DMS114 treated with DMSO at 0.1 percent for 48 hours (cell line): ENCODE measurements around the gene DLG2.

ENCODE experiments used
- DNase-seq: peaks from one replicate; lab custom pipeline; 2025; ENCODE audit not compliant: unreplicated experiment; lab: John Stamatoyannopoulos, UW

DLG2 gene

DNA sequence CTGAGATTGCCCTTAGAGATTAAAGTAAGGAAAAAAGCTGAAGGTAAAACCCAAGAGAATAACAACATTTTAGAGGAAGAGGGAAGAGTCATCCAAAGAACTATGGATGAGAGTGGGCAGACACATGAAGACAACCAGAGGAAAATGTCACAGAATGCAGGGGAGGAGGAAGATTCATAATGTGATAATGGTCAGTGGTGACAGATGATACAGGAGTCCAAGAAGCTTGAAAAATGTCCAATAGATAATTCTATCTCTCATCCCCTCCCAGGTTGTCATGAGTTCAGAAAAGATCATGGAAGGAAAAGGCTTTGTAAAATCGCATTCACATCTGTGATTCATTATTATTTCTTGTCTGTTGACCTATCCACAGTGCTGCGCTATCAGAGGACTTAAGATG lies 2058.6 kb downstream of the DLG2 start:
- DNase-seq, result no peak

DNA sequence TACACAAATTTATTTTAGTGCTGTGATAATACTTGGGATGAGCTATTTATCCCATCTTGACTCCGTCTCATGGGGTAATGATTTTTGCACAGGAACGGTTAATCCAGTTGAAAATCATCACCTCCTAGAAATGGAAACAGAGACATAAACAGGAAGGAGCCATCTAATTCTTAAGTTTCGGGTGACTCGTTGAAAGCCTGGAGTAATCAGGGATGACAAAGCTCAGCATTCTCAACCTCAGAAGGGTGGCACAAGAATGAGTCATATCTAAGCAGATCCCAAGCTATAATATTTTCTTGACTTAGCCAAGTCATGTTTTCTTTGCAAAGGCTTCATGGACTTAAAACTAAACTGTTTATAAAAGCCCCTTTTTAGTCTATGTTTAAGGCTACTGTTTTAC lies 2060.2 kb downstream of the DLG2 start:
- DNase-seq, result no peak

DNA sequence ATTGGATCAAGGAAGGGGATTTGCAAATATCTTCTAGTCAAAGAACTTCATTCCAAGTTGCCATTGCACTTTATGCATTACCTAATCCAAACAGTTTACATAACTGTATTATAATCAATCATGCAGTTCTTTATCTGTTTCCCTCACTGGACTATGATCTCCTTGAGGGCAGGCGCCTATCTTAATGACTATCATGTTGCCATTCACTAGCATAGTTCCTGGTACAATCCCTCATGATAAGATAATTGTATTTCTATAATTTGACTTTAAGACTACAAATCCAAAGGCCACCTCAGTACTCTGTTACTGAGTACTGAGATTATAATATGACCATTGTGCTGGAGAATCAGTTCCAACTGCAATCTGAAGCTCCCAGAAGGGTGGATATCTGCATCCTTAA lies 2062.3 kb downstream of the DLG2 start:
- DNase-seq, result no peak

DNA sequence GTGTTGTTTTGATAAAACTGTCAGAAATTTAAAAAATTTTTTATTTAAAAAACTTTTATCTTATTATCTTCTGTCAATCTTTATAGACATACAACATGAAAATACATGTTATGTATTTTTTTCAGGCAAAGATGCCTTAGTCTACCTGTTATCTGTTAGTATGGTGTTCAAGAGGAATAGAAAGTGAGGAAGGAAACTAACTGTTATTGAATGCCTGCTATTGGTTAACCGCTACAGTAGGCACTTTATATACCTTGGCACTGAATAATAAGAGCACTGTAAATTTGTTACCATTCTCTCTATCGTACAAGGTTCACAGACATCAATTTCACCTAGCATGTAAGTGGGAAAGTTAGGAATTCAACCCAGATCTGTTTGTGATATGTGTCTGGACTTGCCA lies 2068.9 kb downstream of the DLG2 start:
- no peak for DNase-seq

DNA sequence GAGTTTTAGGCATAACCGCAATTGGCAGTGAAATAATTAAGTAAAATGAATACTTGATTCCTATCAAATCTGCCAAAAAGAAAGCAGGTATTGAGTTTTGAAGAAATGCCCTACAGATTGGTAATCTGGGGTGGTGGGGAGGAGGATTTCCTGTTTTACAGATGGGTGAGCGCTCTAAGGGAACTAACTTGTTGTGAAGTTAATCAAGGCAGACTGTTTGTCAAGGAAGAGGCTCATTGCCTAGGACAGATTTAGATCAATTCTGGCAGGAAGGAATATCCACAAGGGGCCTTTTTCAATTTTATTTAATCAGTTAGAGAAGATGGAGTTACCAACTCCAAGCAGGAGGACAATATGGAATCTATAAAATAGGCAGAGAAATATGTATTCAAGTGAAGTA lies 2069.5 kb downstream of the DLG2 start:
- no peak for DNase-seq

DNA sequence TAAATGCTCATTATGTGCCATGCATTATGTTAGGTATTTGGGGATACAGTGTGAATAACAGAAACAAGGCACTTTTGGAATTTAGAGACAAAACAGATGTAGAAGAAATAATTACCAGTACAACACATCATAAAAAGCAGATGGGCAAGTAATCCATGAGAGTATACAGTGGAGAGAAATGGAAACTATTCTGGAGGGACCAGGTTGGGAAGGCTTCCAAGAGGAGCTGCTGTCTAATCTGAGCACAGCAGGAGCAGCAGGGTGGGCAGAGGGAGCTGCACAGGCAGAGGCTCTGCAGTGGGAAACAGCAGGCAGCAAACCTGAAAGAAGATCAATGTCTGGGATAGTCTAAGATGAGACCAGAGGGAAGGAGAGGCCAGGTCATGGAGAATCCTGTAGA lies 2072.3 kb downstream of the DLG2 start:
- no peak for DNase-seq

DNA sequence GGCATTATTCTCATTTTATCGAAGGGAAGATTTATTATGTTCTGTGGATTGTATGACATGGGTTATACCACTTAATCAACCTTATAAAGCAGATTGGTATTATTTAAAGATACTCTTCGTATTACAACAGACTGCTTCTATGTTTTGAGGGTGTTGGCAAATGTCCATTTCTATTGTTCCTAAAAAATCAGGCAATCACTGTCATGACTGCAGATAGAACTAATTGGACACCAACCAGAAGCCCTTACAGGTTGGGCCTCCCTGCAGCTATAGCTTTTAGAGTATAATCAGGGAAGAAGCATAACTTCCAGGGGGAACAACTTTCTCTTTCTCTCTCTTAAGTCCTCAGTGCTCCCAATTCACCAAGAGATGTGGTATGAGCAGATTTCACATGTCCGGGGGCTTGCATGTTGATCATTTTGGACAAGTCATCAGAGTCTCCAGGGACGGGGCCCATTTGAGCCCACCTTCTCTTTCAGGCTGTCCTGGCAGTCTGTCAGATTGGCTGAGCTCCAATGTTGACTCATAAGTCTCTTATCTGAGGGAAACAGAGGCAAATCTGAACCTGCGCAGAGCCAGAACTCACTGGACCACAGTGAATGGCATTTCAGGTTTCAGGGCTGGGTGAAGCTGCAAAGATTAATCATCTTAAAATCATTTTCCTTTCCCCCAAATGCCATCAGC lies 2077.0 kb downstream of the DLG2 start:
- DNase-seq, result no peak

DNA sequence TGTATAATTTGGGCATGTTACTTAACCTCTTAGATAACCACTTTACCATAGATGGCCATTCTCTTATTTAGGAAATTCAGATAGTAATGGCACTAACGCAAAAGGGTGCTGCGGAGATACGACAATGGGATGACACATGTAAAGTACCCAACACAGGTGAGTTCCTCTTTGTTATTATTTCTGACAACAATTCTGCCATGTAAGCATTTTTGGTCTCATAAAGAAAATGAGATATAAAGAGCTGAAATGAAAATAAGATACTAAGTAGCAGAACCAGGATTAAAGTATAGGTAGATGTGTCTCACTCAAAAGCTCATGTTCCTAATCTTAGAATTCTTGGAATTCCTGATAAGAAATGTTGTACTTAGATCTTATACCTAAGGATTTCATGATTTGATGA lies 2080.8 kb downstream of the DLG2 start:
- DNase-seq, result no peak

DNA sequence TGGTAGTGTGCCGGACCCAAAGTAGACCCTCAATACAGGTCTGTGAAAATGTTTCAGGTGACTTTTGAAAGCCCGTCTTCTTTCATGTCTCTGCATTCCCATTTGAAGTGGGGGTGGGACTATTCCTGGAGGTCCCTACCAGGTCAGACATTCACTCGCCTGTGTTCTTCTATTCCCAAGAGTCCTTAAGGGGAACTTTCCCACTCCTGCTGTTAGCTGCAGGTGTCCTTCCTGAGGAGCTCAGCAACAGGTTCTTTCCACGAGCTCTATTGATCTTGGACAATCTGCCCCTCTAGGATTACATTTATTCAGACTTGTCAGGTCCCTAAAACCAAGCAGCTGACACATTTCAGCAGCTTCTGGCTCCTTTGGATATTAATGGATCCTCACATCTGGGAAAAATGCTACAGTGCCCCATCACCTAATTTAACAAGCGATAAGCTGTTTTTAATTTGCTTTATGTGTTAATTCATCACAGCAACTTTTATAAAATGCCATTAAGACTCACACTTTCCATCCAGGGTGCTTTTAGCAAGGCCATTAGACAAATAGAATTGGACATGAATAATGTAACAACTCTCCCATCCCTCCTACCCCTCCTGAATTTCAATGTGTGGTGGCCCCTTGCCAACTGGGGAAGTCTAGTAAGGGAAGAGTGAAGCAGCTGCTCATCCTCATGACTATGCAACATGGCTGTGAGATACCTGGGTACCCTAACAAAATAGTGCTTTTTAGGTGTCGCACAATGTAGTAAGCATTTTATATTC lies 2081.5 kb downstream of the DLG2 start:
- DNase-seq, result no peak

DNA sequence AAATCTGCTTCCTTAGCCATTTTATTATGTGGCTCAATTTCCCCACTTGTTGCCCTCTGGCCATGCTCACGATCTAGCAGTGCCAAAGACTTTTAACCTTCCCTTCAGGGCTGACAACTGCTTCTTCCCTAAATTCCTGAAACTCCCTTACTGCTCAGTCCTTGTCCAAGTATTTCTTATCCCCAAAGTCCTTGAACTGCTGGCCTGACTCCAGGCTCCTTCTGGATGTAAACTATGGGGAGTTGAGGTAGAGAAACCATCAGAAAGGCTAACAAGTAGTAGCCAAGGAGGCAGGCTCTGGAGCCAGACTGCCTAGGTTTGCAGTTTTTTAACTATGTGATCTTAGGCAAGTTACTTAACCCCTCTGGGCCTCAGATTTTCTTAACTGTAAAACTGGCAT lies 2082.3 kb downstream of the DLG2 start:
- DNase-seq, result no peak

DNA sequence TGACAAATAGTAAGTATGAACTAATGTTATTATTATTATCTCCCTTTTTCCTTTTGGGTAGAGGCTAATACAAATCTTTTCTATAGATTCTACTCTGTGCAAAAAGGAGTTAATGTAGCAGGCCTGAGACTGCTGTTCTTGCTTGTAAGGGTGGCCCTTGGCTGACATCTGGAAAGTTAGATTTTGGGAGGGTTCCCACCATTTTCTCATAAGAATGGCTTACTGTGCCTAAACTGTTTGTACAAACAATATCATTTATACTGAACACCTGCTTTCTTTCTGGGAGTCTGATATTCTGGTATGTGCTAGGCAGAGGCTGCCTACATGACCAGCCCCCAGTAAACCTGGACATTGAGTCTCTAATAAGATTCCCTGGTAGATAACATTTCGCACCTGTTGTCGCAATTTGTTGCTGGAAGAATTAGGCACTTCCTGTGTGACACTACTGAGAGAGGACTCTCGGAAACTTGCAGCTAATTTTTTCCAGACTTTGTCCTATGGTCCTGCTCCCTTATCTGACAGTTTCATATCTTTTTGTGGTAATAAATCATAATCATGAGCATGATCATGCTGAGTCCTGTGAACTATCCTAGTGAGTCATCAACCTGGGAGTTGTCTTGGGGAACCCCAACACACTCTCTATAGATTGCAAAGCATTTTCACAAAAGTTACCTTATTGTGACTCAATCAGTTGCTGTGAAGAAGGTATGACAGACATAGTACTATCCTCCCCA lies 2083.3 kb downstream of the DLG2 start:
- DNase-seq, result no peak

DNA sequence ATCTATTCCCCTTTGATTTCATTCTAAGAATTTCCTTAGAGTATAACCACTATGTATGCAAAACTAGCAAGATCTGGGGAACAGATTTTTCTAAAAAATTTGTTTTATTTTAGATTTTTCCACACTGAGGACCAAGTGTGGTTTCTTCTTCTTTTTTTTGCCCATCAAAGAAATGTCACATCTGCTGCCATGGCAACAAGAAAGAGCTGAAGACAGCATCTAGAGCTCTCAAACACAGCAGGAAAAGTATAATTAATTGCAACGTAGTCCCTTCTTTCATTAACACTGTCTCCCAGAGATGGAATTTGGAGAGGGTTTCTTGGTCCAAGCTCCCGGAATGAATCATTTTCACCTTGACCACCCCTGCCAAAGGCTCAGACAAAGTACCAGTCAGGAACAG lies 2084.3 kb downstream of the DLG2 start:
- DNase-seq, result no peak

DNA sequence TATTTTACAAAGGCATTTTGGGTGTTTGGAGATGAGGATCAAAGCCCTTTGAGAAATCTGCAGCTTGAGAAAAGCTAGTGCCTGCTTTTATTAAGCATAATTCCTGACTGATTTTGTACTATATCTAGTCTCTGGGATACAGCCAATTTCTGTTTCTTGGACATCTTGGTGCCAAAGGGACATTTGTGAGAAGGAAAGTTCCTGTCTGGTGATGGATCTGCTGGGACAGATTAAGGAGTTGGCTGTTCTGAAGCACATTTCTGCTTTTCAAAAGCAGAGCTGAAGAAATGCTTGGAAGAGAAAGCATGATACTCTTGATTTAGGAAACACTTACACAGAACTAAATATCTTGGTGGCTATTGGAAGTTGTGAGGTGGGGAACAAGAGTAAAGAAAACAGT lies 2086.4 kb downstream of the DLG2 start:
- no peak for DNase-seq

DNA sequence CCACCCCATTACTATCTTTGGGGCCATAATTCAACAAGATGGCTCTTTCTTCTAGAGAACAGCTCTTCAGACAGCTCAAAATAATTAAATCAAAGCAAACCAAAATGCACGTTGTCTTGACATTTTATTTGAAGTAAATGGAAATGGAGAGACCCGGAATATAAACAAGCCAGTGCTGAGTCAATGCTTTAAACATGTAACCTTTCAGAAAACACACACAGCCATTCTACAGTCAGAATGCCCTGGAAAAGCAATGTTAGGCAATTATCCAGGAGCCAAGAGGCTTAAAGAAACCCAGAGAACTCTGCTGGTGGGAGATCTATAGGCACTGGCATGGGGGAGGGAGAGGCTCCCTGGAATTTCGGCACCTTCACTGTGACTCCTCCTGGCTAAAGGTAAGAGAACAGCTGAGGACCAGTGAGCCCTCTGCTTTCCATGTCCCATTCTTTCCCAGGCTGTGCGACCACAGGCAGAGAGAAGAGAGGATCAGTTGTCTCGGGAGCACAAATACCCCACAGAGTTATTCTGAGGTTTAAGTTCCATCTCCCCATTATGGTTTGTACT lies 2086.9 kb downstream of the DLG2 start:
- DNase-seq, result no peak

DNA sequence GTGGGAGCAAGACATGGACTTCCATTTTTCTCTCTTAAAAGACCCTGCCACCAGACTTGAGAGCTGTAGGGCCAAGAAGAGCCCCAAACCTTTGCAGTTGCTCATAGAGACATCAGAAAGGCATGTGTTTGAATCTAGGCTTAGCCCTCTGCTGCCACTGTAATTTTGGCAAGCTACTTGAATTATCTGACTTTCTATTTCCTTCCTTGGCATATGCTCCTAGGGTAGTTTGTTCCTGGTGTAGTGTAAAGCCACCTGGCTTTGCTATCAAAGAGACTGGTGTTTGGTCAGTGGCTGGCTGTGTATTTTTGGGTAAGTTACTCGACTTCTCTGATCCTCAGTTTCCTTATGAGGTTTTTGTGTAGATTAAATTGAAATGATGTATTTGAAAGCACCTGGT lies 2088.9 kb downstream of the DLG2 start:
- no peak for DNase-seq

DNA sequence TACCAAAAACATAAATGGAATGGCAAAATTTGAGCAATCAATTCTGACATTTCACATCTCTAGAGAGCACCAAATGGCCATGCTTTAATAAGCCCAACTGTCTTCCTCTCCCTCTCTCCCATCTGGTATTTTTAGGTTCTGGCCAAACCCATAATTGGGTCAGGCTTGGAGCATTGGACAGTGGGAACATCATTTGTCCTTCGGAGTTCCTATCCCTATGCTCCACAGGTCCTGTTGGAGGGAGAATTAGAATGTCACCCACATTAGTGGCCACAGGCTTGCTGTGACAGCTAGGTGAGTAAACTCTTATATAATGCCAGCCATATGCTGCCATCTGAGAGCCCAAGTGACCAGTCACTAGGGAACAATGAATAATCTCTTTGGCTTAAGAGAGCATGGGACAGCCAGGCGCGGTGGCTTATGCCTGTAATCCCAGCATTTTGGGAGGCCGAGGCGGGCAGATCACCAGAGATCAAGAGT lies 2090.0 kb downstream of the DLG2 start:
- no peak for DNase-seq

DNA sequence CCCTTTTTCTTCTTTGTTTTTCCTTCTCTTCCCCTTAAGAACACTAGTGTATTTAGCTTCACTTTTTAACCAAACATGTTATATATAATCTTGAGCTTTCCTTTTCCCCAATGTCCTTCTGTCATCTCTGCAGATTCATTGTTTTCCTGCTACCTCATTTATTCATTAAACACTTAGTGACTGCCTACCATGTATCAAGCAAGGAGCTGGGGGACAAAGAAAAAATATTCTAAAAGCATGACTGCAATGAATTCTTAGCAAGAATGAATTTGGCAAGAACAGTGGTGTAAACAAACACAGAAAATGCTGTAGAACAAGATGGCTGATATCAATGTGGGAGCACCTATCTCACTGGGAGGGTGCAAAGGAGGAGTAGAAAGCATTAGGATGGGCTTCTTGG lies 2094.0 kb downstream of the DLG2 start:
- DNase-seq, result no peak

DNA sequence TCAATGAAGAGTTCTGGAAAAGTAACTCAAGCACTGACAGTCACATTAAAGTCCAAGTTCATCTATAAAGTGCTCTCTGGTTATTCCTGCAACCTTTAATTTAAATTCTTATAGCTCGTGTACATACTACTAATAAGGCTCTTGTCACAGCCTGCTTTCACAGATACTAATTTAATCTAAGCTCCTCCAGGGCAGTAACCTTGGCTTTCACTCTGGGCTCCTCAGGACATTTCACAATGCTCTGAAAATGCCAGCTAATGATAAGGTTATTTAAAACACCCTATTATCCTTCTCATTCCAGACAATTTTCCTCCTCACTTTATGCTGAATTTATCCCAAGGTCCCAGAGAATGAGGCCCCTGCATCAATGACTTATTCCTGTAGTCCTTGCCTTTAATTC lies 2098.3 kb downstream of the DLG2 start:
- DNase-seq, result no peak

DNA sequence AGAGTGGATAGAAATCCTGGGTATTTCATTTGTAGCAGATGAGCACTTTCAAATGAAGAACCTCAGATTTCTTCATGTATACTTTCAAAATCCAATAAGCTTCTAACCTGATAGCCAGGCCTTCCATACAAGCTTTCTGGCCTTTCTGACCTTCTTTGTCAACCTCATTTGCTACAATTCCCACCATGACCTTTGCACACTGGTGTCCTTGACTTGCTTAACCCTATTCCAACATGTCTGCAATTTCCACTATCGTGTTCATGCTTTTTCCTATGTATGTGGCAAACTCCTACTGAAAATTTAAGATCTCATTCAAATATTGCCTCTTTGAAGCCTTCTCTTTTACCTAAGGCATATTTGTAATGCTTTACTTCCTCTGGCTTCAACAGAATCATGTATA lies 2098.9 kb downstream of the DLG2 start:
- DNase-seq, result no peak

DNA sequence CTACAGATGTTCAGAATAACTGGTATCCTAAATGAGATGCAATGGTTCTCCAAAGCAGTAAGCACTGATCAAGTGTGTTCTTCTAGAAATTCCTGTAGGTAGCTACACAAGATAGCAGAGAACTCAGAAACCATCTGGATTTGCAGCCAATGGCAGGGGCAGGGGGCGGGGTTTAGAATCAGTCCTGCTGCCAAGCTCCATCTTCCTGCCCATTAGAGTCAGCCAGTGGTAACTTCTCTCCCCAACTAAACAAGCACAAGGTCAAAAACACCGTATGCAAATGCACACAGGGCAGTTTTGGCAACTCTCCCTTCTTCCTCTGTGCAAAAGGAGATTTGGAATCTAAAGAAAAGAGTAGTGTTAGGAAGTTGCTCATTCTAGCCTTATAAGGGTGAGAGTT lies 2103.5 kb downstream of the DLG2 start:
- DNase-seq, result no peak

DNA sequence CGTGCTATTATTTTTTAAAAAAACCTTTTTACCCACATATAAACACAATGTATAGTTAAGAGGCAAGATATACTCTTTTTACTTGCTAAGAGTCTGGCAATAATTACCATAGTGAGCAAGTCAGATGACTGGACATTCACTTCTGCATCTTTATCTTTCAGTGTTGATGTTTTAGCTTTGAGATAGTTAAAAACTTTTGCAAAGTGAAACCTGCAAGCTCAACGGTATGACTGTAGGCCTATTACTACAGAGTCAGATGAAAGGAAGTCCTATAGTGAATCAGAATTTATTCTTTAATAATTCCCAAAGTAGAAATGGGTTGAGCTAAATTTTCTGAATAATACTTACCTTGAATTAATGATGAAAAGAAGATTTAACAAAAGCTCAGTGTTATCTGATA lies 2104.2 kb downstream of the DLG2 start:
- DNase-seq, result no peak
